ENCODE data around the gene TRAPPC6A. TPM values are rescaled to one million over a fixed set of nuclear protein-coding genes. Genes with fewer than 3 reads are reported as not detected.

TRAPPC6A gene
- total RNA-seq, 2 donors from 2014 or later, result 17.9 to 22.8 TPM

DNA sequence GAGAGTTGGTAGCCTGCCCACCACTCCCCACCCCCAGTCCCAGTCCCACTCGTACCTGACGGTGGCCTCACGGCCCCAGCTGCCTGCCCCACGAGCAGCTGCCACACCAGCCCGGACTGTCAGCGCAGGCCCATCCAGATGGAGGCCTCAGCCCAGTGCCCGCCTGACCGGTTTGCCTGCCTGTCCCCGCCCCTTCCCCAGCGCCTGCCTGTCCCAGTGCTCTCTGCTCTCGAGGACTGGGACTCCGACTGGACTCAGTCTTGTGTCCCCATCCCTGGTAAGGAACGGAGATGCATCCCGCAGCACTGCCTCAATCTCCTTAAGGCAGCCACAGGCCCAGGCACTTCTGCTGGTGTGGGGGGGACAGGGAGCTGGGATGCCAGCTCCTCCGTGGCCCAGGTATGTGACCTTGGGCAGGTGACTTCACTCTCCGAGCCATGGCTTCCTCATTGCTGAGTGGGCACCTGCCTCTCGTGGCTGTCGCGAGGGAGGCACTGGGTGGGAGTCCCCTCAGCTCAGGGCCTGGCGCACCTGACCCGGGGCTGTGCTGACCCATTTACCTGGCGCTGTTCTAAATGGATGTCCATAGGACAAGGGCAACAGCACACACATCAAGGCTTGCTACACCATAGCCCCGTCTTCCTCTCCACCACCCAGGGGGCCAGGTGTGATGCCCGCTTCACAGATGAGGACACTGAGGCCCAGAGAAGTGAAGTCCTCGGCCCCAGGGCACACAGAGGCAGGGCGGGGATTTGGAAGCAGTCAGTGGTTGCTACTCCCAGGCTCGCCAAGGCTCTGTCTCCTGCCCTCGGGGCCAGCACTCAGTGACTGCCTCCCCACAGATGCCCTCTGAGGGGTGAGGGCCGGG lies 16.9 kb downstream of the TRAPPC6A start, which contains the start of gene NKPD1:
Gene NKPD1, minus strand, starts transcription at position 113 of the 868 bp plus-strand sequence. CDS start 832 bp downstream, outside the sequence.
- no peaks in the 10 kb centered on the region for H3K36me3 ChIP-seq
- H3K4me1 ChIP-seq, result peaks cover 0 to 20% of the 10 kb centered on the region in 2 donors
- no peak within 1 kb of the TSS for H3K4me3 ChIP-seq
- TF ChIP-seq, protein P1, sequence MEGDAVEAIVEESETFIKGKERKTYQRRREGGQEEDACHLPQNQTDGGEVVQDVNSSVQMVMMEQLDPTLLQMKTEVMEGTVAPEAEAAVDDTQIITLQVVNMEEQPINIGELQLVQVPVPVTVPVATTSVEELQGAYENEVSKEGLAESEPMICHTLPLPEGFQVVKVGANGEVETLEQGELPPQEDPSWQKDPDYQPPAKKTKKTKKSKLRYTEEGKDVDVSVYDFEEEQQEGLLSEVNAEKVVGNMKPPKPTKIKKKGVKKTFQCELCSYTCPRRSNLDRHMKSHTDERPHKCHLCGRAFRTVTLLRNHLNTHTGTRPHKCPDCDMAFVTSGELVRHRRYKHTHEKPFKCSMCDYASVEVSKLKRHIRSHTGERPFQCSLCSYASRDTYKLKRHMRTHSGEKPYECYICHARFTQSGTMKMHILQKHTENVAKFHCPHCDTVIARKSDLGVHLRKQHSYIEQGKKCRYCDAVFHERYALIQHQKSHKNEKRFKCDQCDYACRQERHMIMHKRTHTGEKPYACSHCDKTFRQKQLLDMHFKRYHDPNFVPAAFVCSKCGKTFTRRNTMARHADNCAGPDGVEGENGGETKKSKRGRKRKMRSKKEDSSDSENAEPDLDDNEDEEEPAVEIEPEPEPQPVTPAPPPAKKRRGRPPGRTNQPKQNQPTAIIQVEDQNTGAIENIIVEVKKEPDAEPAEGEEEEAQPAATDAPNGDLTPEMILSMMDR (IDR thresholded peaks at IDR 0.05), result no peak
- H3K9me3 ChIP-seq, result no peaks in the 10 kb centered on the region
- no peak for DNase-seq (ENCODE audit: low spot score)
- no peaks in the 10 kb centered on the region for H3K27me3 ChIP-seq
- no peak within 1 kb of the TSS for H3K27ac ChIP-seq

DNA sequence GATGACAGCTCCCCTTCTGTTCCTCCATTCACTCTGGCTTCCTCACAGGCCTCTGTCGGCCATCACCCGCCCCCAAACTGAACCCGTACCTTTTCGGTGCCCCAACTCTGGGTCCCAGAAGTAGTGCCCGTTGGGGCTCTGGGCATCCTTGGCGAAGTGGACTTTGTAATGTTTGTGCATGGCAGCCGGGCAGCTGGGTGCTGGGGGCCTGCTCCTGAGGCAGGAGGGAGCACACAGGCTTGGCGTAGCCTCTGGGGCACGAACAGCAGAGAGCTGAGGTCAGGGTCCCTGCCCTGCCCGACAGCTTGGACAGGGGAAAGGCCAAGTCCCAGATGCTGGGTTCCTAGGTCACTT lies 18.1 kb downstream of the TRAPPC6A start:
- TF ChIP-seq, protein P1 (IDR thresholded peaks at IDR 0.05), result no peak
- H3K27me3 ChIP-seq, result no peaks in the 10 kb centered on the region
- no peaks in the 10 kb centered on the region for H3K36me3 ChIP-seq
- H3K4me3 ChIP-seq, result no peak overlapping the region
- H3K4me1 ChIP-seq, result peaks cover 0 to 14% of the 10 kb centered on the region in 2 donors
- DNase-seq (ENCODE audit: low spot score), result no peak
- H3K27ac ChIP-seq, result no peak overlapping the region
- no peaks in the 10 kb centered on the region for H3K9me3 ChIP-seq

DNA sequence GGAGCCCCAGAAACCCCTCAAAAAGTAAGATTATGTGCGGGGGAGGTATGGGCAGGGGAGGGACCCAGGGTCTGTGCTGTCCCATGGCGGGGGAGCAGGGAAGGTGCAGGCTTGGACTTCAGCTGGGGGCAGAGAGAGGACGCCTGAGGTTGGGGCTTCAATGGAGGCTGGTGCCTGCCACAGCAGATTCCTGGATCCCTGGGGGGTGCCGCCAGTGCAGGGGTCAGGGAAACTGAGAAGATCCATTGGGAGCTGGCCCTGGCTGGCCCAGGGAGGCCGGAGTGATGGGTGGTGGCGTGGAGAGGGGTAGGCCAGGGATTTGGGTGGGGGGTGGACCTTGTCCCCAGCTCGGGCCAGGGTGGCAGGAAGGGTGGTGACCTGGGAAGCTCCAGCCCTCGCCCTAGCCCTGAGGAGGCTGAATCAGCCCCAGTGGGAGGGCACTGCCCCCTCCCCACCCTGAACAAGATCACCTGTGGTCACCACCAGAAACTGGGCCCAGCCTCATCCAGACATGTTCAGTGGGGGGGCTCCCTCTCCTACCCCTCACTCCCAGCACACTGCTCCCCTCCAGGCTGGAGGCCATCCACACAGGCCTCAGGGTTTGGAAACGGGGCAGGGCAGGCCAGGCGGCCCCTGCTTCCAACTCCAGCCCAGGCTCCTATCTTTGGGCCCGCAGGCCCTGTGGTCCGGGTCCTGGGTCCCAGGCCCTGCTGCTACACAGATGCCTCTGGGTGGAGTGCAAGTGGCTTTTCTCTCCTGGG lies 18.6 kb downstream of the TRAPPC6A start:
- H3K27me3 ChIP-seq, result no peaks in the 10 kb centered on the region
- DNase-seq (ENCODE audit: low spot score), result no peak
- H3K9me3 ChIP-seq, result no peaks in the 10 kb centered on the region
- no peaks in the 10 kb centered on the region for H3K36me3 ChIP-seq
- TF ChIP-seq, protein P1 (IDR thresholded peaks at IDR 0.05), result no peak
- H3K4me1 ChIP-seq, result peaks cover 0 to 13% of the 10 kb centered on the region in 2 donors
- H3K4me3 ChIP-seq, result no peak overlapping the region
- H3K27ac ChIP-seq, result no peak overlapping the region

DNA sequence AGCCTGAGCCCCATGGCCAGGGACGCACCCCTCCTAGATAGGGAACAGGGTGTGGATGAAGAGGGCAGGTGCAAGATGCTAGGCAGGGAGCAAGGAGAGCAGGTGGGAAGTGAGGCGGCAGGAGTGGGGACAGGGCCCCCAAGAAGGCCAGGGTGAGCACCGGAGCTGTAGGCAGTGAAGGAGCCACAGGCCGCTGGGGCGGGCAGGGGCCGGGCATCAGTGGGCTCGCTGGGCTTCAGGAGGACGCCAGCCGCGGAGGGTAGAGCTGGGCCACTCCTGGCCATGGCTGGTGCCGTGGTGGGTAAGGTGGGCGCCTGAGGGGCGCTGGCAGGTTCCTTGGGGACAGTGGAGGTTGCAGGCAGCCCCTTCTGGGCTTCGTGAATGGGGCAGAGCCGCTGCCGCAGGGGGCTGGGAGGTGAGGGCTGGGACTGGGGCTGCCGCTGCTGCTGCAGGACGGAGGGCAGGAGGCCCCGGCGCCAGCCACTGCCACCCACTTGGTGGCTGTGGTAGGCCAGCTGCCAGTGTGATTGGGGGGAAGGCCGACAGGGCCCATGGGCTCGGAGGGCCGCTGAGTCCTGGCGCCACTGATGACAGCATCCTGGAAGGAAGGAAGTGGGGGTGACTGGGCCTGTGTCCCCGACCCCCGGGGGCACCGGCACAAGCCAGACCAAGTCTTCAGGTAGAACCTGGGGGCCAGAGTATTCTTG lies 19.4 kb downstream of the TRAPPC6A start:
- no peak for DNase-seq (ENCODE audit: low spot score)
- H3K4me3 ChIP-seq, result no peak overlapping the region
- TF ChIP-seq, protein P1 (IDR thresholded peaks at IDR 0.05), result no peak
- no peaks in the 10 kb centered on the region for H3K36me3 ChIP-seq
- no peak overlapping the region for H3K27ac ChIP-seq
- H3K27me3 ChIP-seq, result no peaks in the 10 kb centered on the region
- no peaks in the 10 kb centered on the region for H3K9me3 ChIP-seq
- peaks cover 0 to 16% of the 10 kb centered on the region in 2 donors for H3K4me1 ChIP-seq

DNA sequence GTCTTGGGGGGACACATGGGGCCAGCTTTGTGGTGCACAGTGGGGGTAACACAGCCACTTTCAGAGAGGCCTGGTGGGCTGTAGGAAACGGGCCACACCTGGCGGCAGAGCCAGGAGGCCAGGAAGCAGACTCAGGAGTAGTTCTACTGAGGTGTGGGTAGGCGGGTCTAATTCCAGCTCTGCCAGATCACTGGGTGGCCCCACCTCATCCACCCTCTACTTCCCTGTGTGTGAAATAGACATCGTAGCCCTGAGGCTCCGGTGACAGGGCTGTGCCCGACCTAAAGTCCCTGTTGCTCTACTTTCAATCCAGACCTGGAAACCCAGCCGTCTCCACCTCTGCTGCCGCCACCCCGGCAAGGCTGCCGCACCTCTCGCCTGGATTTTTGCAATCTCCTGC lies 21.3 kb downstream of the TRAPPC6A start:
- Histone ChIP-seq H3K36me3 (no peaks in the 10 kb centered on the region), H3K9me3 (no peaks in the 10 kb centered on the region), H3K27me3 (peaks cover 0 to 8% of the 10 kb centered on the region in 2 donors), H3K4me3 (no peak overlapping the region), H3K4me1 (peaks cover 0 to 30% of the 10 kb centered on the region in 2 donors), H3K27ac (no peak overlapping the region)
- TF ChIP-seq, protein P1 (IDR thresholded peaks at IDR 0.05), result no peak
- DNase-seq (ENCODE audit: low spot score), result no peak
